ENCODE measurements around the gene EIF2AK3.

- TF ChIP-seq CTCF (IDR thresholded peaks at IDR 0.05) = no peak
- TF ChIP-seq ZFX (IDR thresholded peaks at IDR 0.05; ENCODE audit: borderline replicate concordance) = no peak
Measured at GRCh38 chr2:88517759-88518201, 109.5 kb downstream of the EIF2AK3 start.
